Inferior parietal cortex (tissue), 1 donor: ENCODE data around the gene SLC2A4RG.

Experiments
- DNase-seq: peaks from one replicate; pipeline ENCODE4 v3.0.0-alpha.2; 2016; ENCODE audit errors: extremely low spot score

The SLC2A4RG gene

GRCh38 chr20:63740627-63741353 lies 1.2 kb downstream of the SLC2A4RG start:
- DNase-seq = peak; percentile 51

GRCh38 chr20:63741354-63741675 lies 1.7 kb downstream of the SLC2A4RG start:
- no peak for DNase-seq

- no peak for DNase-seq
Measured at GRCh38 chr20:63741676-63742380, 2.3 kb downstream of the SLC2A4RG start.

- no peak for DNase-seq
Measured at GRCh38 chr20:63742381-63743024, 2.9 kb downstream of the SLC2A4RG start.

GRCh38 chr20:63743210-63743970 lies 3.8 kb downstream of the SLC2A4RG start:
- no peak for DNase-seq

DNA sequence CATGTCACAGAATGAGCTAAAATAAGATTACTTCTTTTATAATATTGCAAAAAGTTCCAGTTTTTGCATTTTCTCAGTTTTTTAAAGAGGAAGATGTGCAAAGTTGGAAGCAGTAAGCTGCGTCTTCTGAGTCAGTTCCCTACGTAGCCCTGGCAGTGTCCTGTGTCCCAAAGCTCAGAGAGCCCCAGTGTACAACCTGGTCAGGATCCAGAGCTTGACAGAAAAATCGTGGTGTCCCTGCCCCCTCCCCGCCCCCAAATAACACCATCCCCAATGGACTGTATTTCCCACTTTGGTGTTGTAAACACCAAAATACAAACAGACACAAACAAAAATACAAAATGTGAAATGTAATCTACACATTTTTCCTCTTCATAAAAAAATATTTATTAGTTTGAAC lies 4.6 kb downstream of the SLC2A4RG start:
- no peak for DNase-seq

GRCh38 chr20:63744574-63745423 lies 5.2 kb downstream of the SLC2A4RG start:
- no peak for DNase-seq

- no peak for DNase-seq
Measured at GRCh38 chr20:63745424-63745805, 5.8 kb downstream of the SLC2A4RG start.

GRCh38 chr20:63745961-63746731 lies 6.6 kb downstream of the SLC2A4RG start:
- DNase-seq = no peak

GRCh38 chr20:63746751-63747315 lies 7.3 kb downstream of the SLC2A4RG start:
- no peak for DNase-seq

DNA sequence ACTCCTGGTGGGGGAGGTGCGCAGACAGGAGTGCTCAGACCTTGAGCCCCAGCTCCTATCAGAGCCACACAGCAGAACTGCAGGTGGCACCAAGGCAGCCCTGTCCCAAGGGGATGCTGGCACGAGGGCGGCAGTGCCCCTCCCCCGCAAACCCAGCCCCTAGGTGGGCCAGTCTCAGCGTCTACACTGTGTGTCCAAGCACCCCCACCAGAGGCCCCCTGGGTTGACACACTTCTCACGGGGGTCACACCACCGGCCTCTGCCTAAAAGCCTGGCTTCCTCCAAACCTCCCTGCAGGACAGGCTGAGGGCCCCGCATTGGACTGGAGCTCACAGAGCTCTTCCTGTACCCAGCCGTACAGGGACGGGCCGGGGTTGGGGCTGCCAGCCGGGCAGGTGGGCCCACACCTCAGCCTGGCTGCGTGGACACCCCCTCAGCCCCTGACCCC lies 8.1 kb downstream of the SLC2A4RG start:
- no peak for DNase-seq

DNA sequence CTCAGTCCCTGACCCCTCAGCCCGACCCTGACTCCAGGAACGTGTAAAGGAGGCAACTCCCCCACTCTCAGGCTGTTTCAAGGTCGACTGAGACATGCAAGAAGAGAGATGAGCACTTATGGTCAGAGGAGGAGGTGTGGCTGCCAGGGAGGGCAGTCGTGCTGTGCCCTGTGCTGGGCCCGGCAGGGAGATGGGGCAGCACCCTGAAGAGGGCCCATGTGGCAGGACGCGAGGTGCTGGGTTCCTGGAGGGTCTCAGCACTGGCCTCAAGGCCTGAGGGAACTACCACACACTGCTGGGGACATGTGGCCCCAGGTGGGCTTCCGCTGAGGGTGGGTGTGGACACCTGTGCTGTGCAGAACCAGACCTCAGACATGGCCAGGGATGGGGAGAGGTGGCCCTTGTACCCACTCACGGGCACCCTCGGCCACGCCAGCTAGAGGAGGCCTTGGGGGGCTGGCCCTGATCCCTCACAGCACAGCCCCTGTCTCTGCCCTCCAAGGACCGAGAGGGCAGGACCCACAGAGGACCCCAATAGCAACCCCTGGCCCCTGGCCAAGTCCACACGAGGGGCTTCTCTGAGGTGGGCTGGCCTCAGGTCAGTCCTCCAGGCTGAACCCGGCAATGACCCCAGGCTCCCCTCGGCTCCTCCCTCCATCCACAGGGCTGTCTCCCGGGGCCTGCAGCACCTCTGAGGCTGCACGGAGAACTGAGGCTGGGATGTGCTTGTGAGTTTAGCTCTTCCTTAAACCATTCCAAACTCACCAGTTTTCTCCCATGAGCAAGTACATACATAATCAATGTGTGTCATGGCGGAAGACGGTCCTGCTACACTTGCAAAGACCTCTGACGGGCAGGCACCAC lies 8.7 kb downstream of the SLC2A4RG start:
- DNase-seq = no peak

DNA sequence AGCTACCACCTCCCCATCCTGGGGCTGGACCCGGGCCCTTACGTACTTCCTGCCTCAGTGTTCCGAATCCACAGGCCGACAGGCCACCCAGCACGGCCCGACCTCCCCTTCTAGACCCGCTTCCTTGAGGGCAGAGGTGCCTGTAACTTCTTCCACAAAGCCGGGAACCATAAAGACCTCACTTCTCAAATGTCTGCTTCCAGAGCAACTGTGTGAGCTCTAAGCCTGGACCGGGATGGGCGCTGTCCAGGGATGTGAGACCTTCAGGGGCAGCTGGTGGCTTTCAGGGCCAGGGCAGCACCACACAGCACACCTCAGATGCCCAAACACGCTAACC lies 9.3 kb downstream of the SLC2A4RG start:
- no peak for DNase-seq

DNA sequence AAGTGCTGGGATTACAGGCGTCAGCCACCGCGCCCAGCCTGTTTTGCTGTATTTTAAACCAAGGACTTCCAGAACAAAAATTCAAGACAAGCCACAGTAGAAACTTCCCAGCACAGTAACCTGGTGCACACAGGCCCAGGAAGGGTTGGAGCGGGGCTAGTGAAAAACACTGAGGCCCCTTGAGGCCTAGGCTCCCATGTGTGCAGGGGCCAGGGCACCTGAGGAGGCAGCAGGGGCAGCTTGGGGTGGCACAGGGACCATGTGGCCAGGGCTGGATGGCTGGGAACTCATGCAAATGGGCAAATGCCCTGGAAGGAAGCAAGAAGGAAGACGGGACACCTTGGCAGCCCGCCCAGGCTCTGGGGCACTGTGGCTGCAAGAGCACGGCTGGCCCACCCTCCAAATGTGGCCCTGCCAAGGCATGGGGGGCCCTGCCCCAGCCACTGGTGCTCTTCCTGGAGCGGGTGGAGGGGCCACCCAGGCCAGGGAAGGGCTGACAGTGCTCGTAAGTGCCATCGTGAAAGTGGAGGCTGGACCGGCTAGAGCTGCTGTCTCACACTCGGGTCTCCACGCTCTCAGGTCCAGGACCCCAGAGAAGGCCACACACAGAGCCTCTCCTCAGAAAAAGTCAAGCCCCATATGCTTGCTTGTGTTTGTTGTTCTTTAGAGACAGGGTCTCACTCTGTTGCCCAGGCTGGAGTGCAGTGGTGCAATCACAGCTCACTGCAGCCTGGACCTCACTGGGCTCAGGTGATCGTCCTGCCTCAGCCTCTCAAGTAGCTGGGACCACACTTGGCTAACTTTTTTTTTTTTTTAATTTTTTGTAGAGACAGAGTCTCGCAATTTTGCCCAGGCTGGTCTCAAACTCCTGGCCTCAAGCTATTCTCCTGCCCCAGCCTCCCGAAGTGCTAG lies 10.3 kb downstream of the SLC2A4RG start:
- no peak for DNase-seq

GRCh38 chr20:63750807-63751470 lies 11.4 kb downstream of the SLC2A4RG start:
- no peak for DNase-seq

DNA sequence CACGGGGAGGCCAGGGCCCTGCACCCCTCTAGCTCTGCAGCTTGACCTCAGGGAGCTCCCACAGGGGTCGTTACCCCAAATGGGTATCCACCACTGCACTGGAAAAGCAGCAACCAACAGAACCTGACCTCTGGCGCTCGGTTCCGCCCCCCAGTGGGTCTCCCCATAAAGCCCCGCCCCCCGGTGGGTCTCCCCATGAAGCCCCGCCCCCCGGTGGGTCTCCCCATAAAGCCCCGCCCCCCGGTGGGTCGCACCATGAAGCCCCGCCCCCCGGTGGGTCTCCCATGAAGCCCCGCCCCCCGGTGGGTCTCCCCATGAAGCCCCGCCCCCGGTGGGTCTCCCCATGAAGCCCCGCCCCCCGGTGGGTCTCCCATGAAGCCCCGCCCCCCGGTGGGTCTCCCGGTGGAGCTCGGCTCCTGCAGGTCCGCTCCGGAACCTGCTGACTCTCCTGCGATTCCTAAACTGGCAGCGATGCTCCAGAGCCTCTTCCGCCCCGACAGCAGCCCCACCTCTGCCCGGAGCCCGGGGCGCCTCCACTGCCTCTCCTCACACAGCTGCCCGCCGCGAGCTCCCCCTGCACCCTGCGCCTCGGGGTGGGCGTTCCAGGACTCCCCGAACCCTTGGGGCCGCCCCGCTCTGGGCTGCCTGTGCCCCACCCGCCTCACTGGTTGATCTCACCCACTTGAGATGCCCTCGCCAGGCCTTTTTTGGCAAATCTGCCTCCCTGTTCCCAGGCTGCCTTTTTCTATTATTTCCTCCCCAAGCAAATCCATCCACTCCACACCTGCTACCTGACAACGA lies 12.1 kb downstream of the SLC2A4RG start:
- no peak for DNase-seq
